ENCODE results near the gene LRRFIP1.

DNA sequence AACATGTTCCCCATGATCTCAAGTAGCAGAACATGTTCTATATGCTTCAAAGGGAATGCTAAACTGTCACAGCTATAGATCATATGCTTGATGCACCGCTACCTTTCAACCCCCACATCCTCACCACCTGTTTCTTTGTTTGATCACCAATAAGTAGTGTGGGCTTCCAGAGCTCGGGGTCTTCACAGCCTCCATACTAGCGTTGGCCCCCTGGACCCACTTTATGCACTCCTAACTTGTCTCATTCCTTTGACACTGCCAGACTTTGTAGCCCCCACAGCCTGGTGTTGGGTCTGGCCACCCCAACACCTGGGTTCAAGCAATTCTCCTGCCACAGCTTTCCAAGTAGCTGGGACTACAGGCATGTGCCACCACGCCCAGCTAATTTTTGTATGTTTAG lies 159.5 kb downstream of the LRRFIP1 start:
- TF ChIP-seq, protein P1, sequence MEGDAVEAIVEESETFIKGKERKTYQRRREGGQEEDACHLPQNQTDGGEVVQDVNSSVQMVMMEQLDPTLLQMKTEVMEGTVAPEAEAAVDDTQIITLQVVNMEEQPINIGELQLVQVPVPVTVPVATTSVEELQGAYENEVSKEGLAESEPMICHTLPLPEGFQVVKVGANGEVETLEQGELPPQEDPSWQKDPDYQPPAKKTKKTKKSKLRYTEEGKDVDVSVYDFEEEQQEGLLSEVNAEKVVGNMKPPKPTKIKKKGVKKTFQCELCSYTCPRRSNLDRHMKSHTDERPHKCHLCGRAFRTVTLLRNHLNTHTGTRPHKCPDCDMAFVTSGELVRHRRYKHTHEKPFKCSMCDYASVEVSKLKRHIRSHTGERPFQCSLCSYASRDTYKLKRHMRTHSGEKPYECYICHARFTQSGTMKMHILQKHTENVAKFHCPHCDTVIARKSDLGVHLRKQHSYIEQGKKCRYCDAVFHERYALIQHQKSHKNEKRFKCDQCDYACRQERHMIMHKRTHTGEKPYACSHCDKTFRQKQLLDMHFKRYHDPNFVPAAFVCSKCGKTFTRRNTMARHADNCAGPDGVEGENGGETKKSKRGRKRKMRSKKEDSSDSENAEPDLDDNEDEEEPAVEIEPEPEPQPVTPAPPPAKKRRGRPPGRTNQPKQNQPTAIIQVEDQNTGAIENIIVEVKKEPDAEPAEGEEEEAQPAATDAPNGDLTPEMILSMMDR (IDR thresholded peaks at IDR 0.05; ENCODE audit: borderline replicate concordance, extremely low read depth, low read length, poor library complexity, severe bottlenecking), result no peak
- no peak for TF ChIP-seq EZH2 (IDR thresholded peaks at IDR 0.05; ENCODE audit: borderline replicate concordance, low read depth, low read length, severe bottlenecking)
